ENCODE measurements around the gene INPP4A. TPM values are rescaled to one million over a fixed set of nuclear protein-coding genes. Genes with fewer than 3 reads are reported as not detected.

INPP4A gene
- total and polyA plus RNA-seq, 10 of the 15 experiments (the other 5 are each of a cell fraction or from before 2014, with no cell fraction given): 4.7 to 62.3 (median 36.9) TPM

DNA sequence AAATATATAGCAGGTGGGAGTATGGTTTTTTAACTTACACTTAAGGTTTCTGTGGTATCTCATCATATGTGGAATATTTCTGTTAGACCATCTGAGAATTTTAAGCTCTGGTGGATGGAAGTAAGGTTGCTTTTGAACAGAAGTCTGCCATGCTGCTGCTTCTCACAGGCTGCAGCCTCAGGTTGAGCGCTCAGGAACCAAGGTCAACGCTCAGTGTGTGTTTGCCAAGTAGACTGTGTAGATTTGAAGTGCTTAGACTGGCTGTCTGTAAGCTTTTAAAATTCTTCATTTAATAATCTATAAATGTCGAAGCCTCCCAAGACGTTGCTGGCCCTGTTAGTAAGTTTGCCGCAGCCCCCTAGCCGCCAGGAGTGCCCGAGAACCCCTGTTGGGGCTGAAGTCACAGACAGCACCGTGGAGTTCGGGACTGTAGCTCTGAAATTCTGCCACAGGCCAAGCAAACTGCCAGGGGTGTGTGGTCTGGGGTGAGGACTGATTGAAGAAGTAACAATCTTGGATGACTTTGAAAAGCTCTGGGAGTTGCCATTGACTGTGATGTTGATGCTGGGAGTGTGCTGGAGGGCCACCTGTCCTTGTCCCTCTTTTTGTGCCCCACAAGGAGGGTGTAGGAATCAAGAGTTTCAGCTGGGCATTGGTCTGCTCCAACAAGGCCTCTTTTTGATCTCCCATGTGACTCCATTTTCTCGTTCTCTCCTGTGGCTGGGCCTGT, 26.9 kb downstream of the INPP4A start:
- ChIA-PET POLR2A (interaction anchor here (0.5 to 27.0 kb wide), 5 partner anchors 8 to 32 kb away, joined by 4 to 545 read pairs (median 7); no protein-coding TSS in a partner anchor), RAD21 (ENCODE audit: unreplicated experiment) (interaction anchor here (0.6 to 11.0 kb wide), 9 partner anchors 6 to 490 kb away, joined by 3 to 200 read pairs (median 5); no protein-coding TSS in a partner anchor), CTCF (interaction anchor here (0.6 to 3.7 kb wide), 14 partner anchors 8 to 97 kb away, joined by 3 to 20 read pairs (median 6); no protein-coding TSS in a partner anchor), SMC1A (ENCODE audit: uncharacterized antibody, unreplicated experiment) (interaction anchor here (0.6 to 28.2 kb wide), 13 partner anchors 8 to 246 kb away, joined by 3 to 816 read pairs (median 3); partner anchors contain the start of gene INPP4A)
- peak overlapping the region; percentile 45; the same call in 1 of the 2 replicates for H3K4me2 ChIP-seq (ENCODE audit: control insufficient read depth, insufficient read depth)
- TF ChIP-seq, protein P1, sequence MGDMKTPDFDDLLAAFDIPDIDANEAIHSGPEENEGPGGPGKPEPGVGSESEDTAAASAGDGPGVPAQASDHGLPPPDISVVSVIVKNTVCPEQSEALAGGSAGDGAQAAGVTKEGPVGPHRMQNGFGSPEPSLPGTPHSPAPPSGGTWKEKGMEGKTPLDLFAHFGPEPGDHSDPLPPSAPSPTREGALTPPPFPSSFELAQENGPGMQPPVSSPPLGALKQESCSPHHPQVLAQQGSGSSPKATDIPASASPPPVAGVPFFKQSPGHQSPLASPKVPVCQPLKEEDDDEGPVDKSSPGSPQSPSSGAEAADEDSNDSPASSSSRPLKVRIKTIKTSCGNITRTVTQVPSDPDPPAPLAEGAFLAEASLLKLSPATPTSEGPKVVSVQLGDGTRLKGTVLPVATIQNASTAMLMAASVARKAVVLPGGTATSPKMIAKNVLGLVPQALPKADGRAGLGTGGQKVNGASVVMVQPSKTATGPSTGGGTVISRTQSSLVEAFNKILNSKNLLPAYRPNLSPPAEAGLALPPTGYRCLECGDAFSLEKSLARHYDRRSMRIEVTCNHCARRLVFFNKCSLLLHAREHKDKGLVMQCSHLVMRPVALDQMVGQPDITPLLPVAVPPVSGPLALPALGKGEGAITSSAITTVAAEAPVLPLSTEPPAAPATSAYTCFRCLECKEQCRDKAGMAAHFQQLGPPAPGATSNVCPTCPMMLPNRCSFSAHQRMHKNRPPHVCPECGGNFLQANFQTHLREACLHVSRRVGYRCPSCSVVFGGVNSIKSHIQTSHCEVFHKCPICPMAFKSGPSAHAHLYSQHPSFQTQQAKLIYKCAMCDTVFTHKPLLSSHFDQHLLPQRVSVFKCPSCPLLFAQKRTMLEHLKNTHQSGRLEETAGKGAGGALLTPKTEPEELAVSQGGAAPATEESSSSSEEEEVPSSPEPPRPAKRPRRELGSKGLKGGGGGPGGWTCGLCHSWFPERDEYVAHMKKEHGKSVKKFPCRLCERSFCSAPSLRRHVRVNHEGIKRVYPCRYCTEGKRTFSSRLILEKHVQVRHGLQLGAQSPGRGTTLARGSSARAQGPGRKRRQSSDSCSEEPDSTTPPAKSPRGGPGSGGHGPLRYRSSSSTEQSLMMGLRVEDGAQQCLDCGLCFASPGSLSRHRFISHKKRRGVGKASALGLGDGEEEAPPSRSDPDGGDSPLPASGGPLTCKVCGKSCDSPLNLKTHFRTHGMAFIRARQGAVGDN (IDR thresholded peaks at IDR 0.05): peak; percentile 44; the same call in 1 of the 2 replicates
- 0 out of 2 replicates have a peak, but pooled peaks have one; percentile 20 for TF ChIP-seq POLR2AphosphoS2 (IDR thresholded peaks at IDR 0.05; ENCODE audit: low read depth, low read length)
- TF ChIP-seq SMAD5 (IDR thresholded peaks at IDR 0.05; ENCODE audit: low read depth): no peak
- TF ChIP-seq, protein P2, sequence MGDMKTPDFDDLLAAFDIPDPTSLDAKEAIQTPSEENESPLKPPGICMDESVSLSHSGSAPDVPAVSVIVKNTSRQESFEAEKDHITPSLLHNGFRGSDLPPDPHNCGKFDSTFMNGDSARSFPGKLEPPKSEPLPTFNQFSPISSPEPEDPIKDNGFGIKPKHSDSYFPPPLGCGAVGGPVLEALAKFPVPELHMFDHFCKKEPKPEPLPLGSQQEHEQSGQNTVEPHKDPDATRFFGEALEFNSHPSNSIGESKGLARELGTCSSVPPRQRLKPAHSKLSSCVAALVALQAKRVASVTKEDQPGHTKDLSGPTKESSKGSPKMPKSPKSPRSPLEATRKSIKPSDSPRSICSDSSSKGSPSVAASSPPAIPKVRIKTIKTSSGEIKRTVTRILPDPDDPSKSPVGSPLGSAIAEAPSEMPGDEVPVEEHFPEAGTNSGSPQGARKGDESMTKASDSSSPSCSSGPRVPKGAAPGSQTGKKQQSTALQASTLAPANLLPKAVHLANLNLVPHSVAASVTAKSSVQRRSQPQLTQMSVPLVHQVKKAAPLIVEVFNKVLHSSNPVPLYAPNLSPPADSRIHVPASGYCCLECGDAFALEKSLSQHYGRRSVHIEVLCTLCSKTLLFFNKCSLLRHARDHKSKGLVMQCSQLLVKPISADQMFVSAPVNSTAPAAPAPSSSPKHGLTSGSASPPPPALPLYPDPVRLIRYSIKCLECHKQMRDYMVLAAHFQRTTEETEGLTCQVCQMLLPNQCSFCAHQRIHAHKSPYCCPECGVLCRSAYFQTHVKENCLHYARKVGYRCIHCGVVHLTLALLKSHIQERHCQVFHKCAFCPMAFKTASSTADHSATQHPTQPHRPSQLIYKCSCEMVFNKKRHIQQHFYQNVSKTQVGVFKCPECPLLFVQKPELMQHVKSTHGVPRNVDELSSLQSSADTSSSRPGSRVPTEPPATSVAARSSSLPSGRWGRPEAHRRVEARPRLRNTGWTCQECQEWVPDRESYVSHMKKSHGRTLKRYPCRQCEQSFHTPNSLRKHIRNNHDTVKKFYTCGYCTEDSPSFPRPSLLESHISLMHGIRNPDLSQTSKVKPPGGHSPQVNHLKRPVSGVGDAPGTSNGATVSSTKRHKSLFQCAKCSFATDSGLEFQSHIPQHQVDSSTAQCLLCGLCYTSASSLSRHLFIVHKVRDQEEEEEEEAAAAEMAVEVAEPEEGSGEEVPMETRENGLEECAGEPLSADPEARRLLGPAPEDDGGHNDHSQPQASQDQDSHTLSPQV (IDR thresholded peaks at IDR 0.05): peak; percentile 75; the same call in 1 of the 2 replicates
- TF ChIP-seq BRCA1 (IDR thresholded peaks at IDR 0.05; ENCODE audit: low read depth, low read length): no peak
- TF ChIP-seq ZNF207 (IDR thresholded peaks at IDR 0.05; ENCODE audit: borderline replicate concordance): no peak
- H3K4me3 ChIP-seq: no peak overlapping the region
- no peak overlapping the region for H2AFZ ChIP-seq (ENCODE audit: control insufficient read depth, low read depth, low read length)
- in situ Hi-C loops (cut with MboI): no loop called here
- FAIRE-seq (no peak), DNase-seq (ENCODE audit: low read depth, low spot score) (no peak), ATAC-seq (no peak)
- WGBS (ENCODE audit: insufficient coverage, insufficient replicate concordance, low lambda C conversion rate, missing lambda C conversion rate): 96% methylated on average over 10 of the region's 10 CpGs
- H4K20me1 ChIP-seq (ENCODE audit: control insufficient read depth, insufficient read depth): no peaks in the 10 kb centered on the region
- intact Hi-C loops (cut with micrococcal nuclease; ENCODE audit: unreplicated experiment): no loop called here
- H3K36me3 ChIP-seq (ENCODE audit: control insufficient read depth in 2 of 2, insufficient read depth in 2 of 2, low read length in 1 of 2): peaks cover 0 to 15% of the 10 kb centered on the region in 2 experiments; a peak in 2 of 4 replicates
- no peaks in the 10 kb centered on the region; a peak in 1 of 4 replicates for H3K27me3 ChIP-seq (replicated peaks in 1 of 2; ENCODE audit: control insufficient read depth in 2 of 2, insufficient read depth in 2 of 2, low read length in 1 of 2)
- H3K9me3 ChIP-seq (replicated peaks; ENCODE audit: control insufficient read depth, insufficient read depth, low read length): no peaks in the 10 kb centered on the region
- BruUV-seq (replicated peaks): no TSS peak
- peaks cover 89% of the 10 kb centered on the region for H3K79me2 ChIP-seq (ENCODE audit: control insufficient read depth, insufficient read depth, low read length)
- peaks cover 92% of the 10 kb centered on the region for H3K4me1 ChIP-seq (ENCODE audit: control insufficient read depth, insufficient read depth, low read length)
- peak overlapping the region; percentile 39; the same call in 1 of the 2 replicates for H3K9ac ChIP-seq (ENCODE audit: control insufficient read depth, insufficient read depth, low read length)
- peak overlapping the region; percentile 88 for H3K27ac ChIP-seq (ENCODE audit: control insufficient read depth, insufficient read depth)

Measured in GM12878 (cell line).